ENCODE results near the gene ADGRG6.

DNA sequence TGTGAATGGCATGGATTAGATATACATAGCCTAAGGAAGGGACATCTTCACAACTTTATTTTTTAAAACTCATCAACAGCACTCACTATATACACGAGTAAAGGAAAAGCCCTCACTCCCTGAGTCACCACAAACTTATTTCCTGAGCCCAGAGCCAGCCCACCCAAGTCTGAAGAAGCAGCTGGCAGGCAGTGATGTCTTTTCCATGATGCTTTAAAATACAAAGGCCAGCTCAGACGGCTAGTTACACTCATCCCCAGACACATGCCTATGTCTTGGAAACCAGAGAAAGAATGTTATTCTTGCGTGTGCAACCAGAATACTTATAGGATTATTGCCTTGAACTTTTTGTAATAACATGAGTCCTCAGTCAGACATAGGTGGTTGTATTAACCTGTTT lies 114.4 kb downstream of the ADGRG6 start:
- TF ChIP-seq YY1 (IDR thresholded peaks at IDR 0.05; ENCODE audit: insufficient read depth, insufficient read length): no peak
- no peak for TF ChIP-seq ZNF274 (IDR thresholded peaks at IDR 0.05; ENCODE audit: low read depth, low read length)

Measured in NT2/D1 (cell line).